Hypothalamus (tissue), 51 donors: ENCODE data around the gene UPP1.

ENCODE experiments used
- DNase-seq, 51 donors: peaks; one replicate each; lab custom pipeline; 2025; lab: John Stamatoyannopoulos, UW

The UPP1 gene

DNA sequence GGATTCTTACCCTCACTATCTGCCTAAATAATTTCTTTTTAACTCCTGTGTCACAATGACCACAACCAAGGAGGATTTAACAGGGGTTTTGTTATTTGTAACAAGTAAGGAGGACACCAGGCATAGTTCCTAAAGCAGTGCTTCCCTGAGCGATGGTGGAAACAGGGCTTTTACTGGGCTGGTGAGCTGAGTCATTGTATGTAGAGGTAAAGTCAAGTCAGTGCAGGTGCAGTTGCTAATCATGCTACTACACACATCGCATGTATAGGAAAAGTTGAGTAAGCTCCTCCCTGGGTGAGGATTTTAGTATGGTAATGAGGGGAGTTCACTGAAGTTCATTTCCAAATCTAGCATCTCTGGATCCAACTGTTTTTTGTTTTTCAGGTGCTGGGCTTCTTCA is 59.2 kb downstream of the UPP1 start:
- no peak for DNase-seq

DNA sequence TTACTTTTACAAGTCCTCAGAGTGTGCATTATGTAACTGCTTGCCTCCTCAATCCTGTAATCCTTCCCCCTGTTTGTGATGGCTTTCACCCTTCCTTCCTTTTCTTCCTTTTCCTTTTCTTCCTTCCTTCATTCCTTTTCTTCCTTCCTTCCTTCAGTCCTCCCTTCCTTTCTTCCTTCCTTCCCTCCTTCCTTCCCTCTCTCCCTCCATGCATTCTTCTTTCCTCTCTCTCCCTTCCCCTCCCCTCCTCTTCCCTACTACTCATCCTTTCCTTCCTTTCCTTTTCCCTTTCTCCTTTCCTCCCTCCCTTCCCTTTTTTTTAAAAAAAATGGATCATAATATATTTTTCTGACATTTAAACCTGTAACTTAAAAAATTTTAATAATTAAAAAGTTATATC is 60.0 kb downstream of the UPP1 start:
- DNase-seq = no peak

DNA sequence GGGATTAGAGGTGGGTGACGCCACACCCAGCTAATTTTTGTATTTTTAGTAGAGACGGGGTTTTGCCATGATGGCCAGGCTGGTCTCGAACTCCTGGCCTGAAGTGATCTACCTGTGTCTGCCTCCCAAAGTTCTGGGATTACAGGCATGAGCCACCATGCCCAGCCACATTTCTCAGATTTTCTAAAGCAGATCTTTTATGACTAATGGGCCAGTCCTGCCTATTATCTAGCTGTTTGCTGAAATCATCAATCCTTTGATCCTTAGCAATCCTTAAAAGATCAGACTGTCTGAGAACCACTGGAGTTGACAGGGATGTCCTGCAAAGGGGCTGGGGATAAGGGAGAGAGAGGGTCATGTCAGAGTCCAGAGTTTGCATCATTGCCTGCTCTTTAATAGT is 61.0 kb downstream of the UPP1 start:
- DNase-seq = no peak

DNA sequence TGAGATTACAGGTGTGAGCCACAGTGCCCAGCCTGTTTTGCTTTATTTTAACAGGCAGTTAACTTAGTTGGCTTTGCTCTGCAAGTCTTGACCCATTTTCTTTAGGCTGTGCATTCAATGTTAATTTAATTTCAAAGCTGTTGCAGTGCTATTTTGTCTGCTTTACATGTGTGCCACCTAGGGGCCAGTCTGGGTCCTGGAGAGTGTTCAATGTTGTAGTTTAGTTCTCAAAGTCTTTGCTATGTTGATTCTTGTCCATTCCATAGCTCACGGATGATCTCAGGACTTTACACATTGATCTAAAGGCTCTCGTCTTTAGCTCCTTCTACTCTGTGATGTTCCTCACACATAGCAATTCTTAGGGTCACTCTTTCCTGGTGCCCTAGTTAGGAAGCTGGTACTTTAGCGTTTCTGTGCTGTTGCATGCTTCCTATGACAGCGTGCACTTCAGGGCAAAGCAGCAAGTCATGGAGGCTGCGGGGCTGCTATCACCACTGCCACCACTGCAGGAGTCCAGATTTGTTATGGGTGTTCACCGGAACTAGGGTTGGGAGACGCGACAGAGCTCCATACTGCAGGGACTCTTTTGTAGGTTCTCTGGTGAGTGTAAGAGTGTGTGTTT is 65.8 kb downstream of the UPP1 start:
- DNase-seq = no peak
